BLaER1 (cell line): ENCODE results near the gene B4GALNT3.

Source experiments
- H3K27ac ChIP-seq: shearing (Covaris generic); formaldehyde crosslinking; 2 replicates; pipeline ENCODE4 v1.8.1; 2022
- H3K27me3 ChIP-seq: shearing (Covaris generic); formaldehyde crosslinking; 2 replicates; pipeline ENCODE4 v1.8.1; 2022
- H3K36me3 ChIP-seq: shearing (Covaris generic); formaldehyde crosslinking; 2 replicates; pipeline ENCODE4 v1.8.1; 2022
- H3K4me1 ChIP-seq: shearing (Covaris generic); formaldehyde crosslinking; 2 replicates; pipeline ENCODE4 v1.8.1; 2022
- H3K4me2 ChIP-seq: shearing (Covaris generic); formaldehyde crosslinking; 2 replicates; pipeline ENCODE4 v1.8.1; 2022
- H3K4me3 ChIP-seq: shearing (Covaris generic); formaldehyde crosslinking; 2 replicates; pipeline ENCODE4 v1.8.1; 2022
- H3K9ac ChIP-seq: shearing (Covaris generic); formaldehyde crosslinking; 2 replicates; pipeline ENCODE4 v1.8.1; 2022
- H3K9me3 ChIP-seq: shearing (Covaris generic); formaldehyde crosslinking; 2 replicates; pipeline ENCODE4 v1.8.1; 2022
- H4K20me1 ChIP-seq: shearing (Covaris generic); formaldehyde crosslinking; 2 replicates; pipeline ENCODE4 v1.8.1; 2022
- Cebpa-rat ChIP-seq: shearing (Covaris generic); IDR thresholded peaks from 2 replicates; pipeline ENCODE4 v1.8.1; 2022

The B4GALNT3 gene

GRCh38 chr12:484096-484495 lies 24.4 kb downstream of the B4GALNT3 start:
- no peak overlapping the region for H3K9ac ChIP-seq
- no peak for TF ChIP-seq Cebpa-rat
- no peaks in the 10 kb centered on the region for H3K9me3 ChIP-seq
- no peak overlapping the region for H3K4me2 ChIP-seq
- no peaks in the 10 kb centered on the region for H3K36me3 ChIP-seq
- peaks cover 21% of the 10 kb centered on the region for H3K4me1 ChIP-seq
- no peak overlapping the region for H3K4me3 ChIP-seq
- no peaks in the 10 kb centered on the region for H4K20me1 ChIP-seq
- H3K27ac ChIP-seq: no peak overlapping the region
- no peaks in the 10 kb centered on the region for H3K27me3 ChIP-seq

- no peaks in the 10 kb centered on the region for H3K4me1 ChIP-seq
- H3K27me3 ChIP-seq: no peaks in the 10 kb centered on the region
- no peak overlapping the region for H3K9ac ChIP-seq
- no peak overlapping the region for H3K27ac ChIP-seq
- no peak overlapping the region for H3K4me2 ChIP-seq
- H3K9me3 ChIP-seq: peaks cover 14% of the 10 kb centered on the region
- no peaks in the 10 kb centered on the region for H4K20me1 ChIP-seq
- no peak overlapping the region for H3K4me3 ChIP-seq
- H3K36me3 ChIP-seq: no peaks in the 10 kb centered on the region
- TF ChIP-seq Cebpa-rat: no peak
These were observed 30.5 kb downstream of the B4GALNT3 start for GRCh38 chr12:490260-490659.

- no peak for TF ChIP-seq Cebpa-rat
- Histone ChIP-seq H3K9me3 (peaks cover 4% of the 10 kb centered on the region), H3K27me3 (no peaks in the 10 kb centered on the region), H3K36me3 (no peaks in the 10 kb centered on the region), H3K4me1 (0 out of 2 replicates have a peak, but pooled peaks cover 4% of the 10 kb centered on the region), H3K9ac (no peak overlapping the region), H3K4me3 (no peak overlapping the region), H4K20me1 (no peaks in the 10 kb centered on the region), H3K4me2 (no peak overlapping the region), H3K27ac (no peak overlapping the region)
These were observed 35.7 kb downstream of the B4GALNT3 start for GRCh38 chr12:495466-495865.

GRCh38 chr12:496736-497135 lies 37.0 kb downstream of the B4GALNT3 start:
- H3K9ac ChIP-seq: no peak overlapping the region
- H3K27me3 ChIP-seq: no peaks in the 10 kb centered on the region
- no peaks in the 10 kb centered on the region for H4K20me1 ChIP-seq
- no peak for TF ChIP-seq Cebpa-rat
- no peaks in the 10 kb centered on the region for H3K36me3 ChIP-seq
- H3K9me3 ChIP-seq: no peaks in the 10 kb centered on the region
- H3K27ac ChIP-seq: no peak overlapping the region
- 0 out of 2 replicates have a peak, but pooled peaks cover 4% of the 10 kb centered on the region for H3K4me1 ChIP-seq
- no peak overlapping the region for H3K4me2 ChIP-seq
- no peak overlapping the region for H3K4me3 ChIP-seq

GRCh38 chr12:497501-498160 lies 37.9 kb downstream of the B4GALNT3 start:
- no peak for TF ChIP-seq Cebpa-rat

GRCh38 chr12:499837-500458 lies 40.2 kb downstream of the B4GALNT3 start:
- TF ChIP-seq Cebpa-rat: no peak
- Histone ChIP-seq H3K4me2 (no peak overlapping the region), H3K4me3 (no peak overlapping the region), H4K20me1 (no peaks in the 10 kb centered on the region), H3K9me3 (no peaks in the 10 kb centered on the region), H3K9ac (no peak overlapping the region), H3K36me3 (no peaks in the 10 kb centered on the region), H3K27ac (no peak overlapping the region), H3K27me3 (no peaks in the 10 kb centered on the region), H3K4me1 (0 out of 2 replicates have a peak, but pooled peaks cover 4% of the 10 kb centered on the region)

More at GRCh38 chr12:497501-498160, 37.9 kb downstream of the B4GALNT3 start:
- Histone ChIP-seq H3K4me3 (no peak overlapping the region), H3K27me3 (no peaks in the 10 kb centered on the region), H3K9ac (no peak overlapping the region), H3K9me3 (no peaks in the 10 kb centered on the region), H3K27ac (no peak overlapping the region), H4K20me1 (no peaks in the 10 kb centered on the region), H3K4me2 (no peak overlapping the region), H3K4me1 (0 out of 2 replicates have a peak, but pooled peaks cover 4% of the 10 kb centered on the region), H3K36me3 (no peaks in the 10 kb centered on the region)

GRCh38 chr12:501722-502447 lies 42.1 kb downstream of the B4GALNT3 start:
- Histone ChIP-seq H3K27me3 (no peaks in the 10 kb centered on the region), H4K20me1 (no peaks in the 10 kb centered on the region), H3K27ac (no peak overlapping the region), H3K4me1 (0 out of 2 replicates have a peak, but pooled peaks cover 4% of the 10 kb centered on the region), H3K36me3 (no peaks in the 10 kb centered on the region), H3K4me2 (no peak overlapping the region), H3K4me3 (no peak overlapping the region), H3K9ac (no peak overlapping the region), H3K9me3 (no peaks in the 10 kb centered on the region)
- TF ChIP-seq Cebpa-rat: no peak

GRCh38 chr12:503111-503761 lies 43.5 kb downstream of the B4GALNT3 start:
- Histone ChIP-seq H3K4me1 (0 out of 2 replicates have a peak, but pooled peaks cover 2% of the 10 kb centered on the region), H3K4me2 (no peak overlapping the region), H3K9me3 (no peaks in the 10 kb centered on the region), H3K9ac (no peak overlapping the region), H3K27ac (no peak overlapping the region), H3K4me3 (no peak overlapping the region), H3K36me3 (no peaks in the 10 kb centered on the region), H4K20me1 (no peaks in the 10 kb centered on the region), H3K27me3 (no peaks in the 10 kb centered on the region)
- no peak for TF ChIP-seq Cebpa-rat

- Histone ChIP-seq H3K27ac (no peak overlapping the region), H3K9ac (no peak overlapping the region), H3K4me3 (no peak overlapping the region), H4K20me1 (no peaks in the 10 kb centered on the region), H3K9me3 (no peaks in the 10 kb centered on the region), H3K36me3 (no peaks in the 10 kb centered on the region), H3K4me2 (no peak overlapping the region), H3K4me1 (peaks cover 15% of the 10 kb centered on the region), H3K27me3 (no peaks in the 10 kb centered on the region)
- no peak for TF ChIP-seq Cebpa-rat
These were observed 45.5 kb downstream of the B4GALNT3 start for GRCh38 chr12:505221-505620.
